ENCODE data around the gene ABI1.
"Not testable (repeated sequence)": the region's sequence is repeated elsewhere in the genome, so short reads cannot be mapped to it uniquely, and the experiment has no call there.

ABI1 gene

GRCh38 chr10:26857991-26858706, 2.6 kb downstream of the ABI1 start:
- Mint-ChIP-seq H3K4me1 (peaks cover 20% of the 10 kb centered on the region), H3K4me3 (peak overlapping the region; percentile 97 to 98 (median 97)), H3K36me3 (ENCODE audit: low read depth) (peaks cover 4% of the 10 kb centered on the region), H3K9me3 (no peaks in the 10 kb centered on the region), H3K27ac (peak overlapping the region; percentile 90 to 99 (median 94)), H3K27me3 (ENCODE audit: low read depth) (peaks cover 4% of the 10 kb centered on the region)
- TF ChIP-seq, protein P1, sequence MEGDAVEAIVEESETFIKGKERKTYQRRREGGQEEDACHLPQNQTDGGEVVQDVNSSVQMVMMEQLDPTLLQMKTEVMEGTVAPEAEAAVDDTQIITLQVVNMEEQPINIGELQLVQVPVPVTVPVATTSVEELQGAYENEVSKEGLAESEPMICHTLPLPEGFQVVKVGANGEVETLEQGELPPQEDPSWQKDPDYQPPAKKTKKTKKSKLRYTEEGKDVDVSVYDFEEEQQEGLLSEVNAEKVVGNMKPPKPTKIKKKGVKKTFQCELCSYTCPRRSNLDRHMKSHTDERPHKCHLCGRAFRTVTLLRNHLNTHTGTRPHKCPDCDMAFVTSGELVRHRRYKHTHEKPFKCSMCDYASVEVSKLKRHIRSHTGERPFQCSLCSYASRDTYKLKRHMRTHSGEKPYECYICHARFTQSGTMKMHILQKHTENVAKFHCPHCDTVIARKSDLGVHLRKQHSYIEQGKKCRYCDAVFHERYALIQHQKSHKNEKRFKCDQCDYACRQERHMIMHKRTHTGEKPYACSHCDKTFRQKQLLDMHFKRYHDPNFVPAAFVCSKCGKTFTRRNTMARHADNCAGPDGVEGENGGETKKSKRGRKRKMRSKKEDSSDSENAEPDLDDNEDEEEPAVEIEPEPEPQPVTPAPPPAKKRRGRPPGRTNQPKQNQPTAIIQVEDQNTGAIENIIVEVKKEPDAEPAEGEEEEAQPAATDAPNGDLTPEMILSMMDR (IDR thresholded peaks at IDR 0.05; ENCODE audit: unreplicated experiment in 3 of 3): no peak

DNA sequence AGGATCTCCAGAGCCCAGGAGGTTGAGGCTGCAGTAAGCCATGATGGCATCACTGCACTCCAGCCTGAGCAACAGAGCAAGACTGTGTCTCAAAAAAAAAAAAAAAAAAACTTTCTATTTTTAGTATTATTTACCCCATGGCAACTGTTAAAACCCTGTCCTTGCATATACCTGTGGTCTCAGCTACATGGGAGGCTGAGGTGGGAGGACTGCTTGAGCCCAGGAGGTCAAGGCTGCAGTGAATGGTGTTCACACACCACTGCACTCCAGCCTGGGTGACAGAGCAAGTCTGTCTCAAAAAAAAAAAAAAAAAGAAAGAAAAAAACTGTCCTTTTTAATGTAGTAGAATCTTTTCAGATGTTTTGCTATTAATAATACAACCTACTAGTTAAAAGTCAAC, 3.2 kb downstream of the ABI1 start:
- peak overlapping the region; percentile 97 to 98 (median 97) for H3K4me3 Mint-ChIP-seq
- H3K4me1 Mint-ChIP-seq: peaks cover 20% of the 10 kb centered on the region
- not testable (repeated sequence) for H3K36me3 Mint-ChIP-seq (ENCODE audit: low read depth); H3K27me3 Mint-ChIP-seq (ENCODE audit: low read depth); H3K9me3 Mint-ChIP-seq
- peak overlapping the region in 2 of 3 experiments; percentile 90 to 99 for H3K27ac Mint-ChIP-seq

DNA sequence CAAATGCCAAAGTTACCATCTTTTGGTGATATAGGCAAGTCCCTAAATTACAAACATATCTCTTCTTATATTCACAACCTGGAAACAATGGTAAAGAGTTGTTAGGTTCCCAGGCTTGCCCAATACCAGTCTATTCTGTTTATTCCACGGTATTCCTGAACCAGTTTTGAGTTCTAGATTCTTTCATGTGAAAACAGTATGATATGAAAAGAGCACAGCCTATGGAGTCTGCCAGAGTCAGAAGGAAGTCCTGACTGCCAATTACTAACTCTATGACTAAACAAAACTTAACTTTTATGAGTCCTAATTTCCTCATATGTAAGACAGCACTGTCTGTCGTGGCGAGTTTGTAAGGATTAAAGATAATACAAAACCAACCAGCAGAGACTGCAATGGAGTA, 5.6 kb downstream of the ABI1 start:
- peaks cover 29% of the 10 kb centered on the region for H3K4me1 Mint-ChIP-seq
- TF ChIP-seq, protein P1 (IDR thresholded peaks at IDR 0.05; ENCODE audit: unreplicated experiment in 3 of 3): no peak
- H3K36me3 Mint-ChIP-seq (ENCODE audit: low read depth): peaks cover 10% of the 10 kb centered on the region
- H3K4me3 Mint-ChIP-seq: no peak overlapping the region
- H3K27me3 Mint-ChIP-seq (ENCODE audit: low read depth): no peaks in the 10 kb centered on the region
- no peaks in the 10 kb centered on the region for H3K9me3 Mint-ChIP-seq
- no peak overlapping the region for H3K27ac Mint-ChIP-seq

DNA sequence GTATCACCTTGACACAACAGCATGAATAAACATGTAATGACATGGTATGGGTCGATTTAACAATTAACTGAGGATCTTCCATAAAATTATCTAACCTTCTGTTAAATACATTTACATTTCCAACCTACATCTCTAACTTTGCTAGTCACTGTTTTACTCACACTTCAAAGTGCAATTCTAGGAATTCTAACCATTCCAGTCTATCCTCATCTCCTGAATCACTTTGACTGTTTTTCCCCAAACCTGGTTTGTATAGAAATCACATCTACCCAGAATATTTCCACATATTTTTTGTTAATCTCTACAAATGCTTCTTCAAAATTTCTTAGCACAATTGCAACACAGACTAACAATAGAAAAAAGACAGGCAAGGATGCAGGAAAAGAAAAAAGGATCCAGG, 6.2 kb downstream of the ABI1 start:
- no peaks in the 10 kb centered on the region for H3K9me3 Mint-ChIP-seq
- no peak overlapping the region for H3K4me3 Mint-ChIP-seq
- peaks cover 10% of the 10 kb centered on the region for H3K36me3 Mint-ChIP-seq (ENCODE audit: low read depth)
- TF ChIP-seq, protein P1 (IDR thresholded peaks at IDR 0.05; ENCODE audit: unreplicated experiment in 3 of 3): no peak
- no peaks in the 10 kb centered on the region for H3K27me3 Mint-ChIP-seq (ENCODE audit: low read depth)
- peaks cover 29% of the 10 kb centered on the region for H3K4me1 Mint-ChIP-seq
- H3K27ac Mint-ChIP-seq: peak overlapping the region in 1 of 3 experiments; percentile 61

GRCh38 chr10:26844396-26844975, 16.3 kb downstream of the ABI1 start:
- peaks cover 3% of the 10 kb centered on the region for H3K27me3 Mint-ChIP-seq (ENCODE audit: low read depth)
- peak overlapping the region in 1 of 3 experiments; percentile 32 for H3K27ac Mint-ChIP-seq
- H3K4me1 Mint-ChIP-seq: peaks cover 18% of the 10 kb centered on the region
- H3K36me3 Mint-ChIP-seq (ENCODE audit: low read depth): peaks cover 7% of the 10 kb centered on the region
- no peaks in the 10 kb centered on the region for H3K9me3 Mint-ChIP-seq
- TF ChIP-seq, protein P1 (IDR thresholded peaks at IDR 0.05; ENCODE audit: unreplicated experiment in 3 of 3): no peak
- H3K4me3 Mint-ChIP-seq: no peak overlapping the region

GRCh38 chr10:26843736-26844135, 17.0 kb downstream of the ABI1 start:
- H3K27ac Mint-ChIP-seq: no peak overlapping the region
- TF ChIP-seq, protein P1 (IDR thresholded peaks at IDR 0.05; ENCODE audit: unreplicated experiment in 3 of 3): no peak
- H3K4me3 Mint-ChIP-seq: no peak overlapping the region

More at GRCh38 chr10:26843736-26844135, 17.0 kb downstream of the ABI1 start:
- Mint-ChIP-seq H3K9me3 (no peaks in the 10 kb centered on the region), H3K27me3 (ENCODE audit: low read depth) (peaks cover 3% of the 10 kb centered on the region), H3K4me1 (peaks cover 18% of the 10 kb centered on the region), H3K36me3 (ENCODE audit: low read depth) (peaks cover 9% of the 10 kb centered on the region)
